HG03060 (cell line): ENCODE data around the gene GPR148.

Experiments
- ATAC-seq: cut with Tn5 transposase; IDR thresholded peaks from one replicate; pipeline ENCODE4 v1.9.1; 2021; ENCODE audit warnings: low read depth, moderate number of reproducible peaks; ENCODE audit not compliant: unreplicated experiment

Gene GPR148

DNA sequence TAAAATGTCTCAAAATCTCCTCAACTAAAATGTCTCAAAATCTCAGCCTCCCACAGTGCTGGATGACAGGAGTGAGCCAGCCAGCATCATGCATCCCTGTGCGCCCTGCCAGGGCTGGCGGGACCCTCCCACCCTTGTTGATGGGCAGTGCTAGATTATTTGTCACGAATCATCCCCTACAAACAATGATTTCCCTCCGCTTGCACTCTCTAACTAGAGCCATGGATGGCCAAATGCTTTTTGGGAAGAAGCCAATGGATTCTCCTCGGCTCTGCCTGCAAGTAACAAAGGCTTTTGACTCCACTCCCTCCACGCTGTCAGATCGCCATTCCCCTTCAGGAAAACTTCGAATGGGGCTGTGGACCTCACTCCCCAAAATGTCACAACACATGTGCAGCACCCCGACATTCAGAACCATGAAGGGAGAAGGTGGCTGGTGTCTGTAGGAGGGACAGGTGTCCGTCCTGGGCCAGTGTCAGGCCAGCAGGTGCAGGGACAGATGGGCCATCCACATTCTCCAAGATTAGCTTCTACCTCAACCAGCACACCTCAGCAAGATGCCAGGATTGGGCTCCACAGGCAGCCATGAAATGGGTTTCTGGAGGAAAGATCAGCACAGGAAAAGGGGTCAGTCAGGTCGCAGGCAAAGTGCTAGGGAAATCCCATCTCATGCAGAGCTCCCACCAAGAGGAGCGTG, 38.0 kb downstream of the GPR148 start:
- ATAC-seq = no peak

DNA sequence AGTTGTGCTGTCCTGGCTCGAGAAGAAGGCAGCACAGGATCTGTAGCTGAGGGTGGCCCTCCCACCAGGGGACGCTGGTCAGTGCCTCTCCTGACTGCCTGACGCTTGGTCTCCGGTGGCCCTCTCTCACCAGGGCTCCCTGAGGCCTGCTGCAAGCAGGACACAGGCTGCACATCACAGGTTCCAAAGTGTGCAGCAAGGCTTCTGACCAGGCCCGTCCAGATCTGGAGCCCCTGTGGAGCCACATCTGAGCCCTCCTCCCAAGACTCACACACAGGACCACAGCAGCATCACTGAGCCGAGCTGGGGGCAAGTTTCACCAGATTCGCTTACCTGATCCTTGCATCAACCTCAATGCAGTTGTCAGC, 38.5 kb downstream of the GPR148 start:
- no peak for ATAC-seq

DNA sequence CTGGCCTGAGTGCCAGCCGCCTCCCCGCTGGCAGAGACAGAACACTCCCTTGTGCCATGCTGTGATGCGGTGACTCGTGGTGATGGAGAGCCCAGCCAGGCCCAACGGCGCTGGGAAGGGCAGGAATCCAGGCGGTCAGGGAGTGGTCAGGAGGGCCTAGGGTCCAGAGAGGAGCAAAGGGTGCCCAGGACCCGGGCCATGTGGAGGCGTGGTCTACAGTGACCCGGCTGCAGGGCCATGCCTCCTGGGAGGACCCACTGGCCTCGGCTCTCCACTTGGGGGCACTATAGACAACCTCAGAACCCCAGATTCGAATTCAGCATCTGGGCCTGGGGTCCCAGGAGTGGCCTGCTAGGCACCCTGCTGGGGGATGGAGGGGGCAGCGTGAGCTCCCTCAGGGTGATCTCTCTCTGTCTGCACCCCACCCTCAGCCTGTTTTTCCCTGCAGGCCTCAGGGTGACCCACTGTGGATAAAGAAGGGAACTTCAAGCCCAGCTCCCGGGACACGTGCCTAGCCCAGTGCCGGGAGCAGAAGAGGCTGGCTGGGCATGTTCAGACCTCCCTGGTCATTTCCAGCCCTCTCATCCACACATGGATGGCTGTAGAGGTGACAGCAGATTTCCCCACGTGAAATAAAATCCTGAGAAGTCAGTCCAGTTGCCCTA, 39.5 kb downstream of the GPR148 start:
- no peak for ATAC-seq

DNA sequence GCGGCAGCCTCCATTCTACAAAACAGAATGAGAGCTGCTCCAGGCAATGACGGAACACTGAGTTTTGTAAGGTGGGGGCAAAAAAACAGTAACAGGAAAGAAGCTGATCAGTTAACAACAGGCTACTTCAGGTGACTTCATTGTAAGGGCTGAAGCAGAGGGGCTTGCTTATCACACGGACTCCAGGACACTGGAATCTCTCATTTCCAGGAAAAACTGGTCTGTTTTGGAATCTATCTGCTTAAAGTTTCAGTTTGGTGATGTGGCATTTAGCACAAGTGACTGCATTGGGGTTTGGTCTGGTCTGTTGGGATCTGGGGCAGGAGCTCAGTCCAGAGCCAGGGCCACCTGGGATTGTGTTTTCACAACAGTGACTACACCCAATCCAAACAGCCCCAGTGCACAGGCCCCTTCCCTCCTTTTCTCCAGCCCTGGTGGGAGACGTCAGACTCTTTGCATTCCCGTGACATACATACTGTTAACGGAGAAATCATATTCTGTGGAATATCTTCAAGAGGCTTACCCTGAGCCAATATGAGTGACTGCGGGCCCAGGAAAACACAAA, 40.6 kb downstream of the GPR148 start:
- no peak for ATAC-seq

DNA sequence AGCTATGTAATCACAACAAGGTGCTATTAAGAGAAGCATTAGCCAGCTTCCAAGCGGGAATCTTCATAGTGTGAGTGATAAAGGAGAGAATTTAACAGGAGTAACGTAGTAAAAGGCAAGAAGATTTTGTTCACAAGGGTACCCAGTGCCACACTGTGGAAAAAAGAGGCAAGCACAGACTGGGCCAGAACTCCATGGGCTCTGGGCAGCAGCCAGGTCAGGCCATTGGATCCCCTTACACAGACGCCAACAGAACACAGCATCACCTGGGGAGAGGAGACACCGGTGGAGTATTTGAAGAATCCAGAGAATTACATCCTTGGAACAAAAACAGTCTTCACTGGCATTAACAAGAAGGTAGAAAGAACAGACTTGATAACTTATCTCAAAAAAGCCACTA, 47.7 kb downstream of the GPR148 start:
- ATAC-seq = no peak

DNA sequence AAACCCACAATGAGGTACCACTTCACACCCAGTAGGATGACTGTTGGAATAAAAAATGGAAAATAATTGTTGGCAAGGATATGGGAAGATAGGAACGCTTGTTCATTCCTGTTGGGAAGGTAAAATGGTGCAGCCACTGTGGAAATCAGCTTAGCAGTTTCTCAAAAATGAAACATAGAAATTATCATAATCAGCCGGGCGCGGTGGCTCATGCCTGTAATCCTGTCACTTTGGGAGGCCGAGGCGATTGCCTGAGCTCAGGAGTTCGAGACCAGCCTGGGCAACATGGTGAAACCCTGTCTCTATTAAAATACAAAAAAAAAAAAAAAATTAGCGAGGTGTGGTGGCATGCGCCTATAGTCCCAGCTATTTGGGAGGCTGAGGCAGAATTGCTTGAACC, 49.9 kb downstream of the GPR148 start:
- ATAC-seq = no peak
